Heart right ventricle (tissue), 16 donors: ENCODE results near the gene BRCA1. TPM values are rescaled to one million over a fixed set of nuclear protein-coding genes. Genes with fewer than 3 reads are reported as not detected.

Experiments used
- ATAC-seq, 8 donors: fragments of 200-7000 bp; cut with Tn5 transposase; one replicate each; pipeline ENCODE4 v1.9.1; 2020; ENCODE audit warnings: mild to moderate bottlenecking in 8 of 8, moderate library complexity in 8 of 8, moderate number of reproducible peaks in 1 of 8
- DNase-seq, 2 donors: peaks; one replicate each; pipeline ENCODE4 v3.0.0-alpha.2; 2020
- H3K27ac ChIP-seq, 10 donors: fragments of 200-600 bp; sonication (generic) in 2 of 10; one replicate each; pipeline versions ENCODE4 v1.5.0 to v1.8.0; 2020 to 2022; ENCODE audit warnings: mild to moderate bottlenecking in 3 of 10
- H3K27me3 ChIP-seq, 7 donors: fragments of 200-600 bp; one replicate each; pipeline ENCODE4 v1.8.0; 2021 to 2022; ENCODE audit warnings: mild to moderate bottlenecking in 2 of 7
- H3K36me3 ChIP-seq, 9 donors: fragments of 200-600 bp; sonication (generic) in 1 of 9; one replicate each; pipeline versions ENCODE4 v1.5.0 to v1.8.0; 2020 to 2022; ENCODE audit warnings: mild to moderate bottlenecking in 2 of 9
- H3K4me1 ChIP-seq, 9 donors: fragments of 200-600 bp; sonication (generic) in 1 of 9; one replicate each; pipeline versions ENCODE4 v1.5.0 to v1.8.0; 2020 to 2022; ENCODE audit warnings: mild to moderate bottlenecking in 4 of 9
- H3K4me3 ChIP-seq, 10 donors: fragments of 200-600 bp; sonication (generic) in 2 of 10; one replicate each; pipeline versions ENCODE4 v1.5.0 to v1.8.0; 2020 to 2022; ENCODE audit warnings: mild to moderate bottlenecking in 7 of 10, moderate library complexity in 2 of 10
- H3K9me3 ChIP-seq, 11 donors: fragments of 200-600 bp in 10 of 11; sonication (generic) in 2 of 11; one replicate each; pipeline versions ENCODE4 v1.5.0 to v1.8.0; 2013 to 2022; ENCODE audit warnings: mild to moderate bottlenecking in 2 of 11, control low read depth in 1 of 11, moderate library complexity in 1 of 11
- WGBS, 2 donors: extraction: QIAGEN DNeasy Blood & Tissue Kit; methylation state at CpG; one replicate each; pipeline ENCODE4 v1.1.7; 2013; ENCODE audit warnings: inconsistent platforms in 1 of 2; 5-methylcytosine and 5-hydroxymethylcytosine counted together
- intact Hi-C, 10 donors: fragments of 100-400 bp; cut with DNase I; formaldehyde crosslinking; loops; one replicate each; pipeline versions ENCODE4 v1.11.1 to v1.14.2; 2022
- polyA plus RNA-seq, 2 donors: library from polyadenylated mRNA; stranded (reverse); fragments of 200-250 nt; gene quantifications; one replicate each; pipeline ENCODE4 v1.2.3, GENCODE V29; 2013
- total RNA-seq, 10 donors: library from RNA; stranded (reverse); fragmentation: NEBNext Ultra II Directional in 3 of 10; extraction: Animal tissue kit (Norgen Biotek cat#: 25700) in 3 of 10; gene quantifications; one replicate each; pipeline versions ENCODE4 v1.2.1 to v1.2.4, GENCODE V29; 2021 to 2023
- TF ChIP-seq, protein P1 (sequence below), 9 donors: fragments of 200-600 bp; sonication (generic) in 2 of 9; IDR thresholded peaks; one replicate each; pipeline versions ENCODE4 v1.5.0 to v1.8.0; 2021 to 2022; ENCODE audit warnings: antibody characterized with exemption in 9 of 9, mild to moderate bottlenecking in 5 of 9, moderate library complexity in 1 of 9
- donor health status: Arrhythmogenic right ventricular cardiomyopathy.
- donor health status: ischemic (EF 13 %, LVEDD 7.1; RV severe dilation, severe dysfunction).
- donor health status: healthy with polysubstance abuse.
- donor health status: DM: no; HTN: yes; CAD: no.
- donor health status: DM: no; HTN: no; CAD: no.
- donor health status: ischemic (EF 25% LVEDD 6.9; RV normal size, moderate dysfunction).
- donor health status: ischemic (EF 25% LVEDD 5.7; RV mildly dilated, moderate dysfunction).
- donor health status: healthy.
- donor health status: DM: yes; HTN: yes; CAD: no.
- donor health status: Ischemic cardiomyopathy.
- donor health status: ischemic (EF 35%, LVEDD 5.7; RV mildly dilated, moderate dysfunction).
- donor health status: nonischemic (EF 11% LVEDD 7.7; RV severe dilation, severe dysfunction).
- donor health status: DM: yes; HTN: yes; CAD: no.
- donor health status: PGD.
- donor health status: ischemic (EF 29% LVEDD 5.4; RV normal size, mild dysfunction).
- donor health status: nonischemic (EF 23%, LVEDD 6.1; RV moderate dilation, normal function).

BRCA1 gene
- total and polyA plus RNA-seq, 12 donors: 2.2 to 12.0 (median 7.9) TPM

DNA sequence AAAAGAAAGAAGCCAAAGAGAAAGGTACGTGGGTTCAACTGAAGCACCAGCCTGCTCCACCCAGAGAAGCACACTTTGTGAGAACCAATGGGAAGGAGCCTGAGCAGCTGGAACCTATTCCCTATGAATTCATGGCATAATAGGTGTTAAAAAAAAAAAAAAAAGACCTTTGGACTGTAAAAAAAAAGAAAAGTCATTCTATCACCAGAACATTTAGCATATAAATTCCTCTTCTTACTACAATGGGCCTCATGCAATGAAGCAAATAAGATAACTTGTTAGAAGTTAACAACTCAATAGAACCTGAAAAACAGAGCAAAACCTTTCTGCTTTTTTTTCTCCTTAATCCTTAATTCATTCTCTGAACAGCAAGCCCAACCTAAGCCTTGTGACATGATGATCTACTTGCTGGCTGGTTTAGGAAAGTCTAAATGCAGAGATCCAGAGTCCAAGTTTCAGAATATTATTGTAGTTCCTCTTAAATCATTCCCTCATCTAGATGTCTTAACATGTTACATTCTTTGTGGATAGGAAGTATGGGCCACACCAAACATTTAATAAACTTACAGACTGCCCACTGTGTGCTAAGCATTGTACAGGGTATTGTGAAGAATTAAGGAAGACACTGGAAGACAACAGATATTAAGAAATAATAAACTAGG is 45.4 kb downstream of the BRCA1 start:
- DNase-seq (no peak), ATAC-seq (no peak)
- Histone ChIP-seq H3K27ac (no peak overlapping the region), H3K36me3 (peaks cover 0 to 31% (median 0%) of the 10 kb centered on the region in 9 donors), H3K4me1 (peaks cover 0 to 9% (median 0%) of the 10 kb centered on the region in 9 donors), H3K4me3 (no peak overlapping the region), H3K9me3 (no peaks in the 10 kb centered on the region), H3K27me3 (no peaks in the 10 kb centered on the region)
- intact Hi-C loops: no loop called here
- TF ChIP-seq, protein P1, sequence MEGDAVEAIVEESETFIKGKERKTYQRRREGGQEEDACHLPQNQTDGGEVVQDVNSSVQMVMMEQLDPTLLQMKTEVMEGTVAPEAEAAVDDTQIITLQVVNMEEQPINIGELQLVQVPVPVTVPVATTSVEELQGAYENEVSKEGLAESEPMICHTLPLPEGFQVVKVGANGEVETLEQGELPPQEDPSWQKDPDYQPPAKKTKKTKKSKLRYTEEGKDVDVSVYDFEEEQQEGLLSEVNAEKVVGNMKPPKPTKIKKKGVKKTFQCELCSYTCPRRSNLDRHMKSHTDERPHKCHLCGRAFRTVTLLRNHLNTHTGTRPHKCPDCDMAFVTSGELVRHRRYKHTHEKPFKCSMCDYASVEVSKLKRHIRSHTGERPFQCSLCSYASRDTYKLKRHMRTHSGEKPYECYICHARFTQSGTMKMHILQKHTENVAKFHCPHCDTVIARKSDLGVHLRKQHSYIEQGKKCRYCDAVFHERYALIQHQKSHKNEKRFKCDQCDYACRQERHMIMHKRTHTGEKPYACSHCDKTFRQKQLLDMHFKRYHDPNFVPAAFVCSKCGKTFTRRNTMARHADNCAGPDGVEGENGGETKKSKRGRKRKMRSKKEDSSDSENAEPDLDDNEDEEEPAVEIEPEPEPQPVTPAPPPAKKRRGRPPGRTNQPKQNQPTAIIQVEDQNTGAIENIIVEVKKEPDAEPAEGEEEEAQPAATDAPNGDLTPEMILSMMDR (IDR thresholded peaks at IDR 0.05): no peak
- WGBS, 2 donors: 89 to 94% methylated on average over 1 of the region's 1 CpG

DNA sequence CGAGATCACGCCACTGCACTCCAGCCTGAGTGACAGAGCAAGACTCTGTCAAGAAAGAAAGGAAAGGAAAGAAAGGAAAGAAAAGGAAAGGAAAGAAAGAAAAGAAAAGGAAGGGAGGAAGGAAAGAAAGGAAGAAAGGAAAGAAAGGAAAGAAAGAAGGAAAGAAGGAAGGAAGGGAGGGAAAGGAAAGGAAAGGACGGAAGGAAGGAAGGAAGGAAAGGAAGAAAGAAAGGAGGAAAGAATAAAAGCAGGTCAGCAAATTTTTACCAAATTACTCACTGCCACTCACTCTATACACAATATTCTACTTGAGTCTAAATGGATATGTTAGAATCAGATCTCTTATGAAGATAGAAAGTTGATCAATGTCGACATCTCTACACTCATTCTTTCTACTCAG is 50.3 kb downstream of the BRCA1 start:
- Histone ChIP-seq H3K9me3 (no peaks in the 10 kb centered on the region), H3K27me3 (no peaks in the 10 kb centered on the region), H3K4me3 (no peak overlapping the region), H3K36me3 (peaks cover 0 to 43% (median 0%) of the 10 kb centered on the region in 9 donors), H3K27ac (no peak overlapping the region), H3K4me1 (peaks cover 0 to 2% (median 0%) of the 10 kb centered on the region in 9 donors)
- ATAC-seq (no peak), DNase-seq (no peak)
- intact Hi-C loops: no loop called here
- WGBS, 2 donors: 91 to 94% methylated on average over 4 of the region's 4 CpGs
- TF ChIP-seq, protein P1 (IDR thresholded peaks at IDR 0.05): no peak

DNA sequence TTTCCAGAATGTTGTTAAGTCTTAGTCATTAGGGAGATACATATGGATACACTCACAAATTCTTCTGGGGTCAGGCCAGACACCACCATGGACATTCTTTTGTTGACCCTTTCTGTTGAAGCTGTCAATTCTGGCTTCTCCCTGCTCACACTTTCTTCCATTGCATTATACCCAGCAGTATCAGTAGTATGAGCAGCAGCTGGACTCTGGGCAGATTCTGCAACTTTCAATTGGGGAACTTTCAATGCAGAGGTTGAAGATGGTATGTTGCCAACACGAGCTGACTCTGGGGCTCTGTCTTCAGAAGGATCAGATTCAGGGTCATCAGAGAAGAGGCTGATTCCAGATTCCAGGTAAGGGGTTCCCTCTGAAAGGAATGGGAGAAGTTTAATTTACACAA is 54.3 kb downstream of the BRCA1 start:
- ATAC-seq: no peak
- no peaks in the 10 kb centered on the region for H3K27me3 ChIP-seq
- intact Hi-C loops: no loop called here
- no peak overlapping the region for H3K27ac ChIP-seq
- H3K9me3 ChIP-seq: no peaks in the 10 kb centered on the region
- no peak overlapping the region for H3K4me3 ChIP-seq
- 80 to 85% methylated on average over 1 of the region's 1 CpG for WGBS, 2 donors
- no peak for DNase-seq
- TF ChIP-seq, protein P1 (IDR thresholded peaks at IDR 0.05): no peak
- peaks cover 0 to 45% (median 0%) of the 10 kb centered on the region in 9 donors for H3K36me3 ChIP-seq
- H3K4me1 ChIP-seq: peaks cover 0 to 21% (median 0%) of the 10 kb centered on the region in 9 donors

DNA sequence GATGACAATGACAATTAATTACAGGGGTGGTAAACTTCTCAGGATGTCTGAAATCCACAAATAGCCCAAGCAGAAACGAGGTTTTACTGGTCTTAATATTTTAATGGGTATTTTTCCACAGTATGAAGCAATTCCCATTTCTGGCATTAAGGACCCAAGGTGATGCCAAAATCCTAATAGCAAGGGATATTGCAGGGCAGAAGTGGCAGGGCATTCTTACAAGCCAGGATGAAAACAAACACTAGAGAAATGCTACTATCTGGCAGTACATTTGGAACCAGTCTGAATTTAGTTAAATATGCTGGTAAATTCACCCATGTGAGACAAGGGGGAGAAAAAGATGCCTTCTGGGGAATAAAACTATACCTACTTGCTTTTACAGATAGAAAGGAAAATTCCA is 54.9 kb downstream of the BRCA1 start:
- Histone ChIP-seq H3K4me1 (peaks cover 0 to 21% (median 0%) of the 10 kb centered on the region in 9 donors), H3K4me3 (no peak overlapping the region), H3K36me3 (peaks cover 0 to 45% (median 0%) of the 10 kb centered on the region in 9 donors), H3K27ac (no peak overlapping the region), H3K27me3 (no peaks in the 10 kb centered on the region), H3K9me3 (no peaks in the 10 kb centered on the region)
- TF ChIP-seq, protein P1 (IDR thresholded peaks at IDR 0.05): no peak
- 62 to 72% methylated on average over 1 of the region's 1 CpG for WGBS, 2 donors
- DNase-seq (no peak), ATAC-seq (peak in 1 of 8 donors; percentile 56)
- intact Hi-C loops: no loop called here
